Adrenal gland (tissue), 12 donors: ENCODE data around the gene CEBPZOS. TPM values are rescaled to one million over a fixed set of nuclear protein-coding genes. Genes with fewer than 3 reads are reported as not detected.
A peak's percentile ranks its signal among the peaks of the same experiment; 100 is the strongest.

ENCODE experiments used
- DNase-seq, 7 donors: peaks; one replicate each; pipeline ENCODE4 v3.0.0-alpha.2; 2019 to 2020
- H3K27ac ChIP-seq, 5 donors: fragments of 200-600 bp; sonication (generic) in 4 of 5; 1 replicate in 3 of 5; 2 replicates in 2 of 5; pipeline versions ENCODE4 v1.5.1 to v1.8.0; 2016 to 2020; ENCODE audit warnings: mild to moderate bottlenecking in 1 of 5
- H3K27me3 ChIP-seq: fragments of 200-600 bp; 2 replicates; pipeline ENCODE4 v1.8.0; 2021
- H3K36me3 ChIP-seq, 2 donors: fragments of 200-600 bp; replicated peaks in 1 of 2; 1 replicate in 1 of 2; 2 replicates in 1 of 2; pipeline versions ENCODE4 v1.5.1 to v1.8.0; 2018 to 2022
- H3K4me1 ChIP-seq, 2 donors: fragments of 200-600 bp; replicated peaks in 1 of 2; 1 replicate in 1 of 2; 2 replicates in 1 of 2; pipeline versions ENCODE4 v1.5.1 to v1.8.0; 2018 to 2021
- H3K4me3 ChIP-seq, 4 donors: fragments of 200-600 bp; sonication (generic) in 3 of 4; one replicate each; pipeline ENCODE4 v1.5.1; 2016 to 2018
- H3K9me3 ChIP-seq, 3 donors: fragments of 200-600 bp; sonication (generic) in 1 of 3; replicated peaks in 1 of 3; 1 replicate in 2 of 3; 2 replicates in 1 of 3; pipeline versions ENCODE4 v1.5.1 to v1.8.0; 2016 to 2021
- POLR2A ChIP-seq, 2 donors: fragments of 450-650 bp; IDR thresholded peaks; one replicate each; pipeline ENCODE4 v1.6.1; 2017; ENCODE audit warnings: antibody characterized with exemption in 2 of 2, mild to moderate bottlenecking in 2 of 2, moderate library complexity in 1 of 2
- WGBS, 4 donors: extraction: QIAGEN DNeasy Blood & Tissue Kit in 2 of 4; methylation state at CpG; one replicate each; pipeline versions ENCODE4 v1.1.5 to v1.1.7; 2013 to 2017; 5-methylcytosine and 5-hydroxymethylcytosine counted together
- intact Hi-C, 2 donors: fragments of 100-400 bp; cut with DNase I; formaldehyde crosslinking; loops; one replicate each; pipeline versions ENCODE4 v1.14.1 to v1.15.0; 2022 to 2023
- polyA plus RNA-seq, 3 donors: library from polyadenylated mRNA; stranded (reverse); fragments of 200-250 nt in 2 of 3; fragments of 350-450 nt in 1 of 3; fragmentation: Illumina TruSeq in 1 of 3; extraction: RNeasy Lipid Tissue Mini Kit (QIAGEN cat#74804) in 1 of 3; gene quantifications; one replicate each; pipeline ENCODE4 v1.2.3, GENCODE V29; 2013 to 2014
- total RNA-seq, 9 donors: library from RNA; depleted of rRNA in 4 of 9; stranded (reverse); fragments of >200 nt in 4 of 9; fragments of 120-200 nt in 1 of 9; fragmentation: NEBNext Ultra II Directional in 1 of 9; extraction: Animal tissue kit (Norgen Biotek cat#: 25700) in 1 of 9; gene quantifications; one replicate each; pipeline versions ENCODE4 v1.1.0 to v1.2.4, GENCODE V29; 2013 to 2023
- TF ChIP-seq, protein P1 (sequence below), 6 experiments: fragments of 450-650 bp in 4 of 6; fragments of 200-600 bp in 2 of 6; sonication (generic) in 1 of 6; IDR thresholded peaks; 1 replicate in 5 of 6; 2 replicates in 1 of 6; pipeline versions ENCODE4 v1.5.1 to v1.8.0; 2016 to 2021; ENCODE audit warnings: antibody characterized with exemption in 6 of 6, mild to moderate bottlenecking in 2 of 6, moderate library complexity in 1 of 6
- donor health status: healthy with polysubstance abuse.
- donor health status: Bipolar disorder and iron deficiency.
- donor health status: DM: yes; HTN: yes; CAD: no.
- donor health status: DM: no; HTN: no; CAD: no.
- donor health status: DM: no; HTN: no; CAD: no.
- donor health status: DM: yes; HTN: yes; CAD: no.

Gene CEBPZOS
- total and polyA plus RNA-seq, 12 donors = 27.9 to 186 (median 65.2) TPM

GRCh38 chr2:37153224-37153623 lies 43.1 kb upstream of the CEBPZOS start:
- no peak for TF ChIP-seq POLR2A (IDR thresholded peaks at IDR 0.05)
- TF ChIP-seq, protein P1, sequence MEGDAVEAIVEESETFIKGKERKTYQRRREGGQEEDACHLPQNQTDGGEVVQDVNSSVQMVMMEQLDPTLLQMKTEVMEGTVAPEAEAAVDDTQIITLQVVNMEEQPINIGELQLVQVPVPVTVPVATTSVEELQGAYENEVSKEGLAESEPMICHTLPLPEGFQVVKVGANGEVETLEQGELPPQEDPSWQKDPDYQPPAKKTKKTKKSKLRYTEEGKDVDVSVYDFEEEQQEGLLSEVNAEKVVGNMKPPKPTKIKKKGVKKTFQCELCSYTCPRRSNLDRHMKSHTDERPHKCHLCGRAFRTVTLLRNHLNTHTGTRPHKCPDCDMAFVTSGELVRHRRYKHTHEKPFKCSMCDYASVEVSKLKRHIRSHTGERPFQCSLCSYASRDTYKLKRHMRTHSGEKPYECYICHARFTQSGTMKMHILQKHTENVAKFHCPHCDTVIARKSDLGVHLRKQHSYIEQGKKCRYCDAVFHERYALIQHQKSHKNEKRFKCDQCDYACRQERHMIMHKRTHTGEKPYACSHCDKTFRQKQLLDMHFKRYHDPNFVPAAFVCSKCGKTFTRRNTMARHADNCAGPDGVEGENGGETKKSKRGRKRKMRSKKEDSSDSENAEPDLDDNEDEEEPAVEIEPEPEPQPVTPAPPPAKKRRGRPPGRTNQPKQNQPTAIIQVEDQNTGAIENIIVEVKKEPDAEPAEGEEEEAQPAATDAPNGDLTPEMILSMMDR (IDR thresholded peaks at IDR 0.05) = no peak
- WGBS, 4 donors = 84 to 99% (median 93%) methylated on average over 5 of the region's 5 CpGs
- Histone ChIP-seq H3K9me3 (no peaks in the 10 kb centered on the region), H3K4me3 (no peak overlapping the region), H3K27me3 (no peaks in the 10 kb centered on the region), H3K36me3 (peaks cover 0 to 4% of the 10 kb centered on the region in 2 donors), H3K4me1 (peaks cover 0 to 21% of the 10 kb centered on the region in 2 donors), H3K27ac (no peak overlapping the region)
- intact Hi-C loops = no loop called here
- no peak for DNase-seq

- TF ChIP-seq POLR2A (IDR thresholded peaks at IDR 0.05) = no peak
- TF ChIP-seq, protein P1 (IDR thresholded peaks at IDR 0.05) = no peak
- intact Hi-C loops = no loop called here
- peaks cover 0 to 21% of the 10 kb centered on the region in 2 donors for H3K4me1 ChIP-seq
- DNase-seq = no peak
- H3K27ac ChIP-seq = no peak overlapping the region
- WGBS, 4 donors = 84 to 91% (median 90%) methylated on average over 4 of the region's 4 CpGs
- H3K36me3 ChIP-seq = no peaks in the 10 kb centered on the region
- H3K27me3 ChIP-seq = no peaks in the 10 kb centered on the region
- H3K9me3 ChIP-seq = no peaks in the 10 kb centered on the region
- no peak overlapping the region for H3K4me3 ChIP-seq
Observed at GRCh38 chr2:37154785-37155184, 41.5 kb upstream of the CEBPZOS start.

- intact Hi-C loops = no loop called here
- peak; percentile 53 to 78 (median 70) for DNase-seq
Observed at GRCh38 chr2:37156071-37156856, 40.0 kb upstream of the CEBPZOS start.

More at GRCh38 chr2:37156071-37156856, 40.0 kb upstream of the CEBPZOS start:
- Histone ChIP-seq H3K27me3 (no peaks in the 10 kb centered on the region), H3K9me3 (no peaks in the 10 kb centered on the region), H3K4me1 (peaks cover 0 to 21% of the 10 kb centered on the region in 2 donors), H3K27ac (peak overlapping the region; percentile 36 to 97 (median 92)), H3K4me3 (peak overlapping the region; percentile 53 to 100 (median 74)), H3K36me3 (no peaks in the 10 kb centered on the region)
- no peak for TF ChIP-seq POLR2A (IDR thresholded peaks at IDR 0.05)
- TF ChIP-seq, protein P1 (IDR thresholded peaks at IDR 0.05) = no peak
- WGBS, 4 donors = 1 to 2% (median 1%) methylated on average over 12 to 27 of the region's 27 CpGs
